ENCODE results near the gene MYO10. TPM values are rescaled to one million over a fixed set of nuclear protein-coding genes. Genes with fewer than 3 reads are reported as not detected.

MYO10 gene
- total RNA-seq, 4 donors from 2014 or later, result 5.6 to 11.0 (median 6.4) TPM

DNA sequence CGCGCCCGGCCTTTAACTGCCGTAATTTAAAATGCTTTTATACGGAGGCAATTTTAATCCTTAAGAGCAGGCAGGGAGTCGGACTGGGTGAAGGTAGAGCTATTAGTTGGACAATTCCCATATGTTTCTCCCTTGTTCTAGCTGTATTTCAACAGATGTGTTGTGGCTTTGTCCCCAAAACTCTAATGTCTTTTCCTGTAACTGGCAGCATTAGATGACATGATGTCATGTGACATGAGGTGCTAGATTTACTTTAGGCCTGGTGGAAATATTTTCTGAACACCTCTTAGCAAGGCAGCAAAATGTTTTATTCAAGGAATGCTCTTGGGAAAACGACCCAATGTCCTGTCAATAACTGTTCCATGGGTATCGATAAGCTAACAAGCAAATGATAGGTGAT is 8.5 kb downstream of the MYO10 start:
- no peak for ATAC-seq
- 70 to 85% methylated on average over 4 to 8 of the region's 8 CpGs for WGBS, 2 donors (ENCODE audit: low coverage in 1 of 2)
- H3K36me3 ChIP-seq, result no peaks in the 10 kb centered on the region
- peaks cover 32% of the 10 kb centered on the region for H3K27me3 ChIP-seq
- H3K9me3 ChIP-seq, result no peaks in the 10 kb centered on the region
- no peak overlapping the region for H3K27ac ChIP-seq
- no peak overlapping the region for H3K4me3 ChIP-seq
- H3K4me1 ChIP-seq, result no peaks in the 10 kb centered on the region
- TF ChIP-seq POLR2AphosphoS5 (IDR thresholded peaks at IDR 0.05), result no peak

DNA sequence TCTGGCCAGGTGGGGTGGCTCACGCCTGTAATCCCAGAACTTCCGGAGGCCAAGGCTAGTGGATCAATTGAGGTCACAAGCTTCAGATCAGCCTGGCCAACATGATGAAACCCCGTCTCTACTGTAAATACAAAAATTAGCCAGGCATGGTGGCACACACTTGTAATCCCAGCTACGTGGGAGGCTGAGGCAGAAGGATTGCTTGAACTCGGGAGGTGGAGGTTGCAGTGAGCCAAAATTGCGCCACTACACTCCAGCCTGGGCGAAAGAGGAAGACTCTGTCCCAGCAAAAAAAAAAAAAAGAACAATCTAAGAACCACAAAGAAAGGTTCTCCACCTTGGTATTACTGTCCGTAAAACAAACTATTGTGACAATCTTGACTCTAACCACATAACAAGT is 9.7 kb downstream of the MYO10 start:
- Histone ChIP-seq H3K36me3 (no peaks in the 10 kb centered on the region), H3K4me1 (no peaks in the 10 kb centered on the region), H3K27me3 (peaks cover 20% of the 10 kb centered on the region), H3K4me3 (no peak overlapping the region), H3K9me3 (no peaks in the 10 kb centered on the region), H3K27ac (no peak overlapping the region)
- TF ChIP-seq POLR2A (IDR thresholded peaks at IDR 0.05), result no peak
- no peak for TF ChIP-seq POLR2AphosphoS5 (IDR thresholded peaks at IDR 0.05)
- TF ChIP-seq, protein P1, sequence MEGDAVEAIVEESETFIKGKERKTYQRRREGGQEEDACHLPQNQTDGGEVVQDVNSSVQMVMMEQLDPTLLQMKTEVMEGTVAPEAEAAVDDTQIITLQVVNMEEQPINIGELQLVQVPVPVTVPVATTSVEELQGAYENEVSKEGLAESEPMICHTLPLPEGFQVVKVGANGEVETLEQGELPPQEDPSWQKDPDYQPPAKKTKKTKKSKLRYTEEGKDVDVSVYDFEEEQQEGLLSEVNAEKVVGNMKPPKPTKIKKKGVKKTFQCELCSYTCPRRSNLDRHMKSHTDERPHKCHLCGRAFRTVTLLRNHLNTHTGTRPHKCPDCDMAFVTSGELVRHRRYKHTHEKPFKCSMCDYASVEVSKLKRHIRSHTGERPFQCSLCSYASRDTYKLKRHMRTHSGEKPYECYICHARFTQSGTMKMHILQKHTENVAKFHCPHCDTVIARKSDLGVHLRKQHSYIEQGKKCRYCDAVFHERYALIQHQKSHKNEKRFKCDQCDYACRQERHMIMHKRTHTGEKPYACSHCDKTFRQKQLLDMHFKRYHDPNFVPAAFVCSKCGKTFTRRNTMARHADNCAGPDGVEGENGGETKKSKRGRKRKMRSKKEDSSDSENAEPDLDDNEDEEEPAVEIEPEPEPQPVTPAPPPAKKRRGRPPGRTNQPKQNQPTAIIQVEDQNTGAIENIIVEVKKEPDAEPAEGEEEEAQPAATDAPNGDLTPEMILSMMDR (IDR thresholded peaks at IDR 0.05), result no peak
- no peak for TF ChIP-seq EP300 (IDR thresholded peaks at IDR 0.05)
- WGBS, 2 donors (ENCODE audit: low coverage in 1 of 2), result 100% methylated on average over 1 to 4 of the region's 8 CpGs
- ATAC-seq, result no peak

DNA sequence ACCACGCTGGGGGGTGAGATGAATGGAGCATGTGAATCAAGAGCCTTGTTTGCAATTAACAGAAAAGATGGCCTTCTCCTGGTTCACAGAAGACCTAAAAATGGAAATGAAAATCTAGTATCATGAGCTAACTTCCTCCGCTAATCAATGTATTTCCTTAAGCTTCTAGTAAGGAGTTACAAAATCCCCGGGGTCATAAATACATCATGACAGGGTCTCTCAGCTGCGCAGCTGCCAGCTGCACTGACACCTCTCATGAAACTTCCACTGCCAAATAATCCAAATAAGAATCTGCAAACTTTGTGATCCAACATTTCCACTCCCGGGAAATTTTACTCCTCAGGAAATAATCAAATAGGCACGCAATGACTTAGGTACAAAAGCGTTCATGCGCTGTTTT is 11.9 kb downstream of the MYO10 start:
- no peak for ATAC-seq
- TF ChIP-seq POLR2AphosphoS5 (IDR thresholded peaks at IDR 0.05) (no peak), EP300 (IDR thresholded peaks at IDR 0.05) (no peak), POLR2A (IDR thresholded peaks at IDR 0.05) (no peak)
- TF ChIP-seq, protein P1 (IDR thresholded peaks at IDR 0.05), result no peak
- Histone ChIP-seq H3K4me1 (no peaks in the 10 kb centered on the region), H3K36me3 (no peaks in the 10 kb centered on the region), H3K4me3 (no peak overlapping the region), H3K27ac (no peak overlapping the region), H3K9me3 (no peaks in the 10 kb centered on the region), H3K27me3 (peaks cover 1% of the 10 kb centered on the region)
- WGBS, 2 donors (ENCODE audit: low coverage in 1 of 2), result 88% methylated on average over 6 to 8 of the region's 8 CpGs

DNA sequence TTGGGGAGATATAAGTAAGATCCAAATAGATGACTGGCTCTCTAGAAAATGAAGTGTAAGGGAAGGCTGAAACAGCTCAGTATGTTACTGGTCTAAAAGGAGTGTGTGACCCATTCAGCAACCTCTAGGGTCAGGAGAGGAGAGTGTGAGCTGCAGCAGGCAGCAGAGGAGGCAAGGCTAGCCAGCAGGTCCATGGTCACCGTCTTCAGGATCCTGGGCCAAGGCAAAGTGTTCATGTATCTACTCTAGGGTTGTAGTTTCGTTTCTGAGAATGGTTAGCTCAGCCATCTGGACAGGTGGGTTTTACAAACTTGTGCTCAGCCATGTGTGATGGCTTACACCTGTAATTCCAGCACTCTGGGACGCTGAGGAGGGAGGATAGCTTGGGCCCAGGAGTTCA is 13.7 kb downstream of the MYO10 start:
- H3K4me3 ChIP-seq, result no peak overlapping the region
- ATAC-seq, result no peak
- H3K27ac ChIP-seq, result no peak overlapping the region
- no peaks in the 10 kb centered on the region for H3K27me3 ChIP-seq
- no peaks in the 10 kb centered on the region for H3K4me1 ChIP-seq
- H3K9me3 ChIP-seq, result no peaks in the 10 kb centered on the region
- H3K36me3 ChIP-seq, result no peaks in the 10 kb centered on the region
- 61 to 86% methylated on average over 1 to 2 of the region's 3 CpGs for WGBS, 2 donors (ENCODE audit: low coverage in 1 of 2)
- TF ChIP-seq, protein P1 (IDR thresholded peaks at IDR 0.05), result no peak
- no peak for TF ChIP-seq POLR2A (IDR thresholded peaks at IDR 0.05)
- TF ChIP-seq EP300 (IDR thresholded peaks at IDR 0.05), result no peak
- TF ChIP-seq POLR2AphosphoS5 (IDR thresholded peaks at IDR 0.05), result no peak

DNA sequence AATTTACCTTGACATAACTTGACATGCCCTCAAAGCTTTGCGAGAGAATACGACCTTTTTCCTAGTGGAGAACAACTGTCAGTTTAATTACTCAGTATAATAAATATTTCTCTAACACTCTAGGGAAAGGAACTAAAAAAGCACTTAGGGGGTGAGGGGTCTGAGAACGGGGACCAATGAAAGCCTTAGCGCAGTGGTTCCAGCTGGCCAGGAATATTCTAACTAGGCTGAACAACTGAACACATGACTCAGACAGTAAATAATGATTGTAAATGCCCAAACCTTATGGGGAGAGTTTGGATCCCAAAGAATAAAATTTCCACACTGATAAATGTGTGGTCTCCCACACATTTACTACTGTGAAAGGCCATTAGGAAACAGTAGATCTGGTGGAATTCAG is 14.9 kb downstream of the MYO10 start:
- Histone ChIP-seq H3K9me3 (no peaks in the 10 kb centered on the region), H3K27ac (no peak overlapping the region), H3K4me3 (no peak overlapping the region), H3K4me1 (no peaks in the 10 kb centered on the region), H3K27me3 (no peaks in the 10 kb centered on the region), H3K36me3 (no peaks in the 10 kb centered on the region)
- WGBS, 2 donors (ENCODE audit: low coverage in 1 of 2), result 50 to 55% methylated on average over 4 of the region's 4 CpGs
- TF ChIP-seq POLR2A (IDR thresholded peaks at IDR 0.05) (no peak), EP300 (IDR thresholded peaks at IDR 0.05) (no peak), POLR2AphosphoS5 (IDR thresholded peaks at IDR 0.05) (no peak)
- TF ChIP-seq, protein P1 (IDR thresholded peaks at IDR 0.05), result no peak
- no peak for ATAC-seq
